D721Med (cell line): ENCODE results near the gene RAB38.

Experiments
- DNase-seq: peaks from one replicate; pipeline ENCODE4 v3.0.0; 2011; ENCODE audit warnings: low spot score; ENCODE audit not compliant: insufficient read length
- FAIRE-seq: peaks from 2 replicates; lab custom pipeline; 2011; peaks lifted over from hg19 to GRCh38; lab: Jason Lieb, UNC
- TF ChIP-seq, protein P1 (sequence below): IDR thresholded peaks from 2 replicates; pipeline ENCODE4 v1.5.1; 2012; ENCODE audit warnings: mild to moderate bottlenecking, control low read depth; ENCODE audit not compliant: insufficient read depth; ENCODE audit errors: missing control alignments

Gene RAB38

DNA sequence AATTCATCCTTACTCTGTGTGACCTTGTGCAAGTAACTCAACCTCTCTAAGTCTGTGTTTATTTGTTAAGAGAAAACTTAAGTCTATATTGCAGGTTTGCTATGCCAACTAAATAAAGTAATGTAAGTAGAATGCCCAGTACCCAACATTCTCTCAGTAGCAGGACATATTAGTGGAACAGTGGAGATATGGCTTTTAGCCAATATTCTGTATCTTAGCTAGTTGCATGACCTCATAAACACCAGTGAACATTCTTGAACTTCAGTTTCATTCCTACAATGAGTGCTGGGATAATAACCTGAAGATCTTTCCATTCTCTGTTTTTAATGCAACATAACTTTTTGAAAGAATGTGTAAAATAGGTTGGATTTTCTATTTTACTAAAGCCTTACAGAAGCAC is 77.0 kb downstream of the RAB38 start:
- TF ChIP-seq, protein P1, sequence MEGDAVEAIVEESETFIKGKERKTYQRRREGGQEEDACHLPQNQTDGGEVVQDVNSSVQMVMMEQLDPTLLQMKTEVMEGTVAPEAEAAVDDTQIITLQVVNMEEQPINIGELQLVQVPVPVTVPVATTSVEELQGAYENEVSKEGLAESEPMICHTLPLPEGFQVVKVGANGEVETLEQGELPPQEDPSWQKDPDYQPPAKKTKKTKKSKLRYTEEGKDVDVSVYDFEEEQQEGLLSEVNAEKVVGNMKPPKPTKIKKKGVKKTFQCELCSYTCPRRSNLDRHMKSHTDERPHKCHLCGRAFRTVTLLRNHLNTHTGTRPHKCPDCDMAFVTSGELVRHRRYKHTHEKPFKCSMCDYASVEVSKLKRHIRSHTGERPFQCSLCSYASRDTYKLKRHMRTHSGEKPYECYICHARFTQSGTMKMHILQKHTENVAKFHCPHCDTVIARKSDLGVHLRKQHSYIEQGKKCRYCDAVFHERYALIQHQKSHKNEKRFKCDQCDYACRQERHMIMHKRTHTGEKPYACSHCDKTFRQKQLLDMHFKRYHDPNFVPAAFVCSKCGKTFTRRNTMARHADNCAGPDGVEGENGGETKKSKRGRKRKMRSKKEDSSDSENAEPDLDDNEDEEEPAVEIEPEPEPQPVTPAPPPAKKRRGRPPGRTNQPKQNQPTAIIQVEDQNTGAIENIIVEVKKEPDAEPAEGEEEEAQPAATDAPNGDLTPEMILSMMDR: no peak
- DNase-seq (no peak), FAIRE-seq (no peak)

DNA sequence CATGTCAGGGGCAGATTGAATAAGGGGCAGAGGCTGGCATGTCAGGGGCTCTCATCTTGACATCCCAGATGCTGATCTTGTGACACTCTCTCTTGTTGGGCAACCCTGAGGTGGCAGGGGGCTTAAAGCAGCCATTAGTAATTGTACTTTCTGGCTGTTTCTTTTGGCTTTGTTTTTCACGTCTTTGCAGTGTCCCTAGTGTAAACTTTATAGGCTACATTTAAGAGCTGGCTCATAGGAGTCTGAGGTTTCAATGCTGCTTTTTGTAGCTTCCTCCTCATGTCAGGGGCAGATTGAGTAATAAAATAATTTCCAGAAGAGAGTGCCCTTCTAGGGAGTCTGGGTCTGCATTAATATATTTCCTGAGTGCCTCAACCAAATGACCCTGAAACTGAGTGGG is 86.1 kb downstream of the RAB38 start:
- TF ChIP-seq, protein P1: no peak
- no peak for FAIRE-seq
- DNase-seq: no peak

DNA sequence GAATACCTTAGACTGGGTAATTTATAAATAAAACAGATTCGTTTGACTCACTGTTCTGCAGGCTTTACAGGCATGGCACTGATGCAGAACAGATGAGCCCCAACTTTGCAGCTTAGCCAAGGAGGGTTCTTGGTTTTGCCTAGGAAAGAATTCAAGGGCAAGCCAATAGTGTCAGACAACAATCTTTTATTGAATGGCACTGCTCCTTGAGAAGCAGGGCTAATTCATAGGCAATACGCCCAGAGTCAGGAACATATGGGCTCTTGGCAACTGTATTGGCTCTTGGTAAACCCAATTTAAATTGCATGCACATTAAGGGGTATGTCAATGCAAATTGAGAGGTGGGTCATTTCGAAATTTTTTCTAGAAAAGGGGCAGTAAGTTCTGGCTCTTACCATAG is 87.9 kb downstream of the RAB38 start:
- FAIRE-seq (no peak), DNase-seq (no peak)
- TF ChIP-seq, protein P1: no peak

DNA sequence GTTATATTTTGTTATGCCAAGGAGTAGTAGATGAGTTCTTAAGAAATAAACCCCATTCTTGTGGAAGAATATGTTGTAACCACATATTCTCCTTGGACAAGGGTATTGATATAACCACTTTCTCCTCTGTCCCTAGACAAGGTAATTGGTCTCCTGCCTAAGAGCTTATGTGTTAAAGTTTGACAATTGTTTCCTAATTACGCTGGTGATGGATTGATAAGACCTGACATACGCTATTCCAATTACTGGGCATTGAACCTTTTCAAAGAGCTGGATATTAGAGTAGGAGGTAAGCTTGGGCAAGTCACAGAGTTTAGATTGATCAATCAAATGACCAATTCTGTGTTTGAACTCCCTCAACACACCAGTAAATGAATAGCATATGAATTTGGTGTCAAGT is 88.9 kb downstream of the RAB38 start:
- TF ChIP-seq, protein P1: no peak
- FAIRE-seq (no peak), DNase-seq (no peak)

DNA sequence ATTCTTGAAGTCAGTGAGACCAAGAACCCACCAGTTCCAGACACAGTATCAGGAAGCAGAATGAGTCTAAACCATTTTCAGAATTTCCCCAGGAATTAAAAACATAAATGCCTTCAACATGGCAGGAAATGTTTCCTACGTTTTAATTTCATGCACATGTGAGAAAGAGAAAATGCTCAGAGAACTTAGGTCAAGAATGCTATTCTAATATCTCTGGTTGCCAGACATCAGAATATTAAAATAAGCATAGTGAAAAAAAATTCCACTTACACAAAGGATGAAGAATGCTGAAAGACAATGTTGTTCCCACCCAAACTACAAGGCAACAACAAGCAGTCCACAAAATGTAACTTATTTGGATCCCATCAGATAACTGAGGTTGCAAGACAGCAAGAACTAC is 104.8 kb downstream of the RAB38 start:
- FAIRE-seq (no peak), DNase-seq (no peak)
- TF ChIP-seq, protein P1: no peak

DNA sequence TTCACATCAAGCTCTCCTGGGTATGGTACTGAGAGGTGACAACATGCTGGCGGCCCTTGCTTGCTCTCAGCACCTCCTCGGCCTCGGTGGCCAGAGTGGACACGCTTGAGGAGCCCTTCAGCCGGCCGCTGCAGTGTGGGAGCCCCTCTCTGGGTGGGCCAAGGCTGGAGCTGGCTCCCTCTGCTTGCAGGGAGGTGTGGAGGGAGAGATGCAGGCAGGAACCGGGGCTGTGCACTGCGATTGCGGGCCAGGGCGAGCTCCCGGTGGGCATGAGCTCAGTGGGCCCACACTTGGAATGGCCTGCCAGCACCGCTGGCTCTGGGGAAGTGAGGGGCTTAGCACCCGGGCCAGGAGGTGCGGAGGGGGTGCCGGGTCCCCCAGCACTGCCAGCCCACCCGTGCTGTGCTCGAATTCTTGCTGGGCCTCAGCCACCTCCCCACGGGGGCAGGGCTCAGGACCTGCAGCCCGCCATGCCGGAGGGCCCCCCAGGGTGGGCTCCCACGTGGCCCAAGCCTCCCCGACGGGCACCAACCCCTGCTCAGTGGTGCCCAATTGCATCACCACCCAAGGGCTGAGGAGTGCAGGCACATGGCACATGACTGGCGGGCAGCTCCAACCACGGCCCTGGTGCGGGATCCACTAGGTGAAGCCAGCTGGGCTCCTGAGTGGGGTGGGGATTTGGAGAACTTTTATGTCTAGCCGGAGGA is 106.2 kb downstream of the RAB38 start:
- TF ChIP-seq, protein P1: no peak
- FAIRE-seq (no peak), DNase-seq (no peak)

DNA sequence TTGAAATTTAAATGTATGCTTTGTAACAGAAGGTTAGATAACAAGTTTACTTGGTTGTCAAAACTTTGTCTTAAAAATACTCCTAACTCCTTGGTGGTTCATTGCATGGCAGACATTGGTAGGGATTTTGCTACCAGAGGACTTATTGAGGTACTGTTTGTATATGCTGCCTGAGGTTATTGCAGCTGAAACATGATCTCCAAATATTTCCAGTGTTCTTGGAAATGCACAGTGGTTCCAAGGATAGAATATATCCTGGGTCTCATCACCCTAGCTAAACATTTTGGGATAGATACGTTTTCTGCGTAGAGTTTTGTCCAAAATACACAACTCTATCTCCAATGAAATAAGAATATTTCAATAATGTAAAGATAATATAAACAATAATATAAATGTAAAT is 109.2 kb downstream of the RAB38 start:
- DNase-seq: no peak
- FAIRE-seq: no peak

More for the DNA sequence above, 109.2 kb downstream of the RAB38 start:
- TF ChIP-seq, protein P1: no peak
